22Rv1 (cell line): ENCODE data around the gene FLT4.

ENCODE experiments used
- CTCF ChIP-seq: fragments of 450-650 bp; IDR thresholded peaks from 2 replicates; pipeline ENCODE4 v1.5.1; 2017; ENCODE audit warnings: mild to moderate bottlenecking
- ZFX ChIP-seq: fragments of 450-650 bp; IDR thresholded peaks from 2 replicates; pipeline ENCODE4 v1.6.1; 2017; ENCODE audit warnings: antibody characterized with exemption, borderline replicate concordance

GRCh38 chr5:180628211-180628610, 21.2 kb downstream of the FLT4 start:
- TF ChIP-seq CTCF (no peak), ZFX (no peak)
